ENCODE results near the gene DTD1. TPM values are rescaled to one million over a fixed set of nuclear protein-coding genes. Genes with fewer than 3 reads are reported as not detected.

Gene DTD1
- total RNA-seq, 1 experiment from 2014 or later = 14.3 TPM

GRCh38 chr20:18715564-18715963 is 127.7 kb downstream of the DTD1 start:
- no peak overlapping the region for H3K27ac Mint-ChIP-seq (ENCODE audit: unreplicated experiment)
- H3K4me1 Mint-ChIP-seq (ENCODE audit: low read depth, unreplicated experiment) = no peaks in the 10 kb centered on the region
- BruUV-seq (replicated peaks) = no TSS peak
- no peaks in the 10 kb centered on the region for H3K27me3 Mint-ChIP-seq (ENCODE audit: unreplicated experiment)
- no peak for DNase-seq
- no peaks in the 10 kb centered on the region for H3K9me3 Mint-ChIP-seq (ENCODE audit: low read depth, unreplicated experiment)
- H3K36me3 Mint-ChIP-seq (ENCODE audit: insufficient read depth, unreplicated experiment) = no peaks in the 10 kb centered on the region
- CTCF ChIA-PET = no interaction called here
- no peak overlapping the region for H3K4me3 Mint-ChIP-seq (ENCODE audit: low read depth, unreplicated experiment)
- intact Hi-C loops (cut with micrococcal nuclease; ENCODE audit: unreplicated experiment) = no loop called here
- no peak for TF ChIP-seq CTCF (IDR thresholded peaks at IDR 0.05; ENCODE audit: unreplicated experiment)

GRCh38 chr20:18717062-18717461 is 129.2 kb downstream of the DTD1 start:
- Mint-ChIP-seq H3K27ac (ENCODE audit: unreplicated experiment) (no peak overlapping the region), H3K4me3 (ENCODE audit: low read depth, unreplicated experiment) (no peak overlapping the region)
- no TSS peak for BruUV-seq (replicated peaks)

GRCh38 chr20:18718129-18718528 is 130.3 kb downstream of the DTD1 start:
- no TSS peak for BruUV-seq (replicated peaks)
- no peak for TF ChIP-seq CTCF (IDR thresholded peaks at IDR 0.05; ENCODE audit: unreplicated experiment)
- CTCF ChIA-PET = no interaction called here

More at GRCh38 chr20:18717062-18717461, 129.2 kb downstream of the DTD1 start:
- no peaks in the 10 kb centered on the region for H3K4me1 Mint-ChIP-seq (ENCODE audit: low read depth, unreplicated experiment)
- no peaks in the 10 kb centered on the region for H3K9me3 Mint-ChIP-seq (ENCODE audit: low read depth, unreplicated experiment)
- no peaks in the 10 kb centered on the region for H3K36me3 Mint-ChIP-seq (ENCODE audit: insufficient read depth, unreplicated experiment)
- intact Hi-C loops (cut with micrococcal nuclease; ENCODE audit: unreplicated experiment) = no loop called here
- CTCF ChIA-PET = no interaction called here
- no peak for DNase-seq
- H3K27me3 Mint-ChIP-seq (ENCODE audit: unreplicated experiment) = no peaks in the 10 kb centered on the region
- TF ChIP-seq CTCF (IDR thresholded peaks at IDR 0.05; ENCODE audit: unreplicated experiment) = no peak

GRCh38 chr20:18719426-18719825 is 131.6 kb downstream of the DTD1 start:
- Mint-ChIP-seq H3K9me3 (ENCODE audit: low read depth, unreplicated experiment) (no peaks in the 10 kb centered on the region), H3K27ac (ENCODE audit: unreplicated experiment) (no peak overlapping the region), H3K27me3 (ENCODE audit: unreplicated experiment) (no peaks in the 10 kb centered on the region), H3K4me3 (ENCODE audit: low read depth, unreplicated experiment) (no peak overlapping the region), H3K4me1 (ENCODE audit: low read depth, unreplicated experiment) (no peaks in the 10 kb centered on the region), H3K36me3 (ENCODE audit: insufficient read depth, unreplicated experiment) (no peaks in the 10 kb centered on the region)
- no peak for TF ChIP-seq CTCF (IDR thresholded peaks at IDR 0.05; ENCODE audit: unreplicated experiment)
- intact Hi-C loops (cut with micrococcal nuclease; ENCODE audit: unreplicated experiment) = no loop called here
- no TSS peak for BruUV-seq (replicated peaks)
- no peak for DNase-seq
- CTCF ChIA-PET = no interaction called here

More at GRCh38 chr20:18718129-18718528, 130.3 kb downstream of the DTD1 start:
- Mint-ChIP-seq H3K27ac (ENCODE audit: unreplicated experiment) (no peak overlapping the region), H3K9me3 (ENCODE audit: low read depth, unreplicated experiment) (no peaks in the 10 kb centered on the region), H3K27me3 (ENCODE audit: unreplicated experiment) (no peaks in the 10 kb centered on the region), H3K36me3 (ENCODE audit: insufficient read depth, unreplicated experiment) (no peaks in the 10 kb centered on the region), H3K4me1 (ENCODE audit: low read depth, unreplicated experiment) (no peaks in the 10 kb centered on the region), H3K4me3 (ENCODE audit: low read depth, unreplicated experiment) (no peak overlapping the region)
- DNase-seq = no peak
- intact Hi-C loops (cut with micrococcal nuclease; ENCODE audit: unreplicated experiment) = no loop called here
